GM12891 (cell line): ENCODE results near the gene RBM22.

Source experiments
- POLR2A ChIP-seq: IDR thresholded peaks from 2 replicates; pipeline ENCODE4 v1.6.1; 2011; ENCODE audit warnings: low read depth, low read length, control low read depth
- TAF1 ChIP-seq: IDR thresholded peaks from 2 replicates; pipeline ENCODE4 v1.6.1; 2011; ENCODE audit warnings: low read depth, low read length, control low read depth

- no peak for TF ChIP-seq TAF1
- TF ChIP-seq POLR2A: no peak
Measured at GRCh38 chr5:150671509-150672236, 29.2 kb downstream of the RBM22 start.
